ENCODE results near the gene MAGEA11.
"Not testable (repeated sequence)": the region's sequence is repeated elsewhere in the genome, so short reads cannot be mapped to it uniquely, and the experiment has no call there.

MAGEA11 gene

DNA sequence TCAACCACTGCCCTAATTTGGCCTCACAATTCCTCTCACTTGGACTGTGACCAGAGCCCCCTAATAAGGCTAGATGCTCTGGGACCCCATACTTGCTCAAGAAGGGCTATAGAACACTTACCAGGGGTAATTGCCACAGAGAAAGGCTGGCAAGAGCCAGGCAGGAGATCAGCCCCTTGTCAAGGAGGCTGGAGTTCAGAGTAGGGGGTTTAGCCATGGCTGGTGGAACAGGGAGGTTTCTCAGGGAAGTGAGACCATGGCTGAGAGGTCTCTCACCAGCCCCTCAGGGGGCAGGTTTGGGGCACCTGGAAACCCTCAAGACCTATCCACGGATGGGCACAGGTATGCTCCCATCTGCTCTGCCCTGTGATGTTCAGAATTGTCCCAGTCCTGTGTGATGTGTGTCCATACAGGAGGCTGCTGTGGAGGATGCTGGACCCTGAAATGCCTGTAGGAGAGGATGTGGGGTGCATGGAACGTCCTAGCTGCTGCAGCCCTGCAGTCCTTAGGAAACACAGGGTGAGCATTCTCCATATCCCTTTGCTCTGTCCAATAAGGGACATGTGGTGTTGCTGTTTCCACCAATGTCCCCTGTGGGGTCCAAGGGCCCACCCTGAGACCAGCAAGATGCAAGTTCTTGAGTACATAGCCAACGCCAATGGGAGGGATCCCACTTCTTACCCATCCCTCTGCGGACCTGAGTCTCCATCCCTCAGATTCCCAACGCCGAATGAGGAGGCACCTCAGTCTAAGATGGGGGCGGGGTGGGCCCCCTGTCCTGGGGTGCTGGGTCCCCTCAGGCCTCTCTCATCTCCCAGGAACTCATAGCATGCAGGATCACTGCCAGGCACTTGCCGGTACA lies 45.6 kb downstream of the MAGEA11 start:
- no peaks in the 10 kb centered on the region for H3K4me1 Mint-ChIP-seq (ENCODE audit: low read depth)
- no peaks in the 10 kb centered on the region for H3K36me3 Mint-ChIP-seq (ENCODE audit: low read depth)
- no peaks in the 10 kb centered on the region for H3K9me3 Mint-ChIP-seq
- no peak overlapping the region for H3K4me3 Mint-ChIP-seq
- no peaks in the 10 kb centered on the region for H3K27me3 Mint-ChIP-seq
- H3K27ac Mint-ChIP-seq = no peak overlapping the region

DNA sequence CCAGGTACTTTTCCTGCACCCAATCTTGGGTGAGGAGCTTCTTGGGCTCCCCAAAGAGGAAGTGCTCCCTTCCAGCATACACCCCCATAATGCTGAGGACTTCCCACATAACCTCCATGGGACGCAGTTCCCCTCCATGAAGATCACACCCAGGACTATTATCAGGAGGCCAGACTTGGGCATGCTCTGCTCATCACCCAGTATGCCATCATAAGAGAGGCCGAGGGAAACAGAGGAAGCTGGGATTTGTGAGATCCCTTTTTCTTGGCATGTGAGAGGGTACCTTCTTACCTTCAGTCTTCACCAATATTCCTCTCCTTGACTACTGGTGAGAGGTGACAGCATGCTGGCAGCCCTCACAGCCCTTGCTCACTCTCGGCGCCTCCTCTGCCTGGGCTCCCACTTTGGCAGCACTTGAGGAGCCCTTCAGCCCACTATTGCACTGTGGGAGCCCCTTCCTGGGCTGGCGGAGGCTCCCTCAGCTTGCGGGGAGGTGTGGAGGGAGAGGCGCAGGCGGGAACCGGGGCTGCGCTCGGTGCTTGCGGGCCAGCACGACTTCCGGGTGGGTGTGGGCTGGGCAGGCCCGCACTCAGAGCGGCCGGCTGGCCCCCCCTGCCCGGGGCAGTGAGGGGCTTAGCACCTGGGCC lies 46.3 kb downstream of the MAGEA11 start:
- H3K36me3 Mint-ChIP-seq (ENCODE audit: low read depth) = no peaks in the 10 kb centered on the region
- no peaks in the 10 kb centered on the region for H3K9me3 Mint-ChIP-seq
- no peaks in the 10 kb centered on the region for H3K27me3 Mint-ChIP-seq
- no peak overlapping the region for H3K4me3 Mint-ChIP-seq
- no peak overlapping the region for H3K27ac Mint-ChIP-seq
- no peaks in the 10 kb centered on the region for H3K4me1 Mint-ChIP-seq (ENCODE audit: low read depth)

DNA sequence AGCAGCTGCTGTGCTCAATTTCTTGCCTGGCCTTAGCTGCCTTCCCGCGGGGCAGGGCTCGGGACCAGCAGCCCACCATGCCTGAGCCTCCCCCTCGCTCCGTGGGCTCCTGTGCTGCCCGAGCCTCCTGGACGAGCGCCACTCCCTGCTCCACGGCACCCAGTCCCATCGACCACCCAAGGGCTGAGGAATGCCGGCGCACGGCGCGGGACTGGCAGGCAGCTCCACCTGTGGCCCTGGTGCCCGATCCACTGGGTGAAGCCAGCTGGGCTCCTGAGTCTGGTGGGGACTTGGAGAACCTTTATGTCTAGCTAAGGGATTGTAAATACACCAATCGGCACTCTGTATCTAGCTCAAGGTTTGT lies 46.8 kb downstream of the MAGEA11 start:
- not testable (repeated sequence) for H3K9me3 Mint-ChIP-seq; H3K27me3 Mint-ChIP-seq; H3K4me3 Mint-ChIP-seq; H3K36me3 Mint-ChIP-seq (ENCODE audit: low read depth); H3K27ac Mint-ChIP-seq; H3K4me1 Mint-ChIP-seq (ENCODE audit: low read depth)

DNA sequence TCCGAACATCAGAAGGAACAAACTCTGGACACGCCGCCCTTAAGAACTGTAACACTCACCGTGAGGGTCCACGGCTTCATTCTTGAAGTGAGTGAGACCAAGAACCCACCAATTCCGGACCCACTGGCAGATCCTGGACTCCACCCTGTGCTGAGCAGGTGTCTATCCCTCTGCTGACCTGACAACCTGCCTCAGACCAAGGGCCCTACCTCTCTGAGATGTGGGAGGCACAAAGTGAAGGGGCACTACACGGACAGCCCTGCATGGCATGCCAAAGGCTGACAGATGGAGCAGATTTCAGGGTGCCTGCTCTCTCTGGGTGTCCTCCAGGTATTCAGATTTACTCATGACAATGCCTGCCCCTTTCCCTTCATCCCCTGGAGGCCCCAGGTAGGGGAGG lies 48.0 kb downstream of the MAGEA11 start:
- Mint-ChIP-seq H3K27me3 (no peaks in the 10 kb centered on the region), H3K4me1 (ENCODE audit: low read depth) (no peaks in the 10 kb centered on the region), H3K9me3 (no peaks in the 10 kb centered on the region), H3K27ac (no peak overlapping the region), H3K4me3 (no peak overlapping the region), H3K36me3 (ENCODE audit: low read depth) (no peaks in the 10 kb centered on the region)

DNA sequence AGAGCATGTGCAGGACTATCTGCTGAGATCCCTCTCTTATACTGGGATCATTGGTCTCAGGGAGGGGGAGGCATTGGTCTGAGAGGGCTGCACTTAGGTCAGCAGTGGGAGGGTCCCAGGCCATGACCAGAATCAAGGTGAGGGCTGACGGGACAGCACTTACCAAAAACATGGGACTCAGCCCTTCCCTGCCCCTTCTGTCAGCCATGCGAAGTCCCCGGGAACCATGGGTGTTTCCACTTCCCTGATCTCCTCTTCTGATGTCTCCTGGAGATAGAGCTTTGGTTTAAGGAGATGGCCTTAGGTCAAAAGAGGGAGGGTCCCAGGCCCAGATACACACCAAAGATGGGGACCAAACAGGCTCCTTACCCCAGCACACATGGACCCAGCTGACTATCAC lies 49.1 kb downstream of the MAGEA11 start:
- Mint-ChIP-seq H3K4me3 (no peak overlapping the region), H3K27ac (no peak overlapping the region), H3K4me1 (ENCODE audit: low read depth) (no peaks in the 10 kb centered on the region), H3K27me3 (no peaks in the 10 kb centered on the region), H3K36me3 (ENCODE audit: low read depth) (no peaks in the 10 kb centered on the region), H3K9me3 (no peaks in the 10 kb centered on the region)

DNA sequence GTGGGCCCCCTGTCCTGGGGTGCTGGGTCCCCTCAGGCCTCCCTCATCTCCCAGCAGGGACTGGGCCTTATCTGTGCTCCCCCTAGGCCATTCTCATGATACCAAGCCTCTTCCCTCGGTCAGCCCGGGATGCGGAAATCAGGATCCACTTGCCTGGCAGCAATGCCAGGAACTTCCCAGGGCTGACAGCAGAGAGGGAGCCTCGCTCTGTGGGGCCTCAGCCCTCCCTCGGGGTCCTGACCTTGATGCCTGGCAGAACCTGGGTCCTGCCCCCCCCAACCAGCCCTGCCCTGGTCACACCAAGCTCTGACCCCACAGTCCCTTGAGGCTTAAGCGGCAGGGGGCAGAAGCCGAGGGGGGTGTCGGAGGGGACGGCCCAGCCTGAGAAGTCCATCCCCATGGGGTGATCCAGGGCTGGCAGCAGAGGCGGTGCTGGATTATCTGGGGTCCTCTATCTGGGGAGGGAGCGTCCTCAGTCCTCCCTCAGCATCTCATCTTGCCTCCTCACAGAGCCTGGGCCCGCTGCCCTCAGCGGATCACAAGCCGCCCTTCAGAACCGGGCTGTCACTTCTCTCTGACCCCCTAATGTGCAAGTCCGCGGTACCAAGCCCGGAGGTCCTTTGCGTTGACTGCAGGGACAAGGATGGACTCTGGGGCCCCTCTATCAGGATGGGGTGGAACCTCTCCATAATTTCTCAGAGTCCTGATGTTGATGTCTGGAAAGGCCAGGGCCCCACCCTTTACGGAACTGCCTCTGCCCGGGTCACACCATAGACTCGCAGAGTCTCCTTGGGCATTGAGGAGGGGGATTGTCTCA lies 50.2 kb downstream of the MAGEA11 start:
- not testable (repeated sequence) for H3K4me1 Mint-ChIP-seq (ENCODE audit: low read depth); H3K4me3 Mint-ChIP-seq; H3K27me3 Mint-ChIP-seq; H3K9me3 Mint-ChIP-seq; H3K36me3 Mint-ChIP-seq (ENCODE audit: low read depth); H3K27ac Mint-ChIP-seq

DNA sequence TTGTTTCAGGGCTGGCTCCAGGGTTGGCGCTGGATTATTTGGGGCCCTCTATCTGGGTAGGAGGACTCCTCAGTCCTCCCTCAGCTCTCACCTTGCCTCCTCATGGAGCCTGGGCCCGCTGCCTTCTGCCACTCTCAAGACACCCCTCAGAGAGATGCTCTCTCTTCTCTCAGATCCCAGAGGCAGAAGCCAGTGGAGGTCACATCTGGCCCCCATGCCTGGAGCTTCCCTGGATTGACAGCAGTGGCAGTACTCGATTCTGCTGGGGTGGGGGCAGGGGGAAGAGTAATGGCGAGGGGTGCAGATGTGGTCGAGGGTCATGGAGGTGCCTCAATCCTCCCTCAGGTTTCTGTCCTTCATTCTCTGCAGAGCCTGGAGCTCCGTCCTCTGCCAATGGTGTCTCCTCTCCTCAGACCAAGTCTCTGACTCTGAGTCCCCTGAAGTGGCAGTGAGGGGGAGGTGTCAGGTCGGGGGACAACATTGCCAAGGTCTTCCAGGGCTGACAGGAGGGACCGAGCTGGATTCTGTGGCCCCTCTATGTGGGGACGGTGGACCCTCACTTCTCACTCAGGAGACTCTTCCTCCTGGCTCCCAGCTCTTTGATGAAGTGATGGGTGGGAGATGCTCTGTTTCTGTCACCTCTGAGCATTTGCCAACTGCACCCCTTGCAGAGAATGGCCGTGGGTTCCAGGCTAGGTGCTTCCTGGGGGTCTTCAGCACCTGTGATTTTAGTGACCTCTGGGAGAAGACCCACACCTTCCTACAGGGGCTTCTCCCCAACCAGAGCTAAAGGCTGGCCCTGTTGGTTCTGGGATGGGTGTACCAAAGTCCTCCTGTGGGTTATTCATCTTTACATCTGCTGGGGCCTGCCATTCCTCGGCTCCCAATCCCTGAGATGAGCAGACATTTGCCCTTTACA lies 51.1 kb downstream of the MAGEA11 start:
- Mint-ChIP-seq H3K27ac (no peak overlapping the region), H3K9me3 (no peaks in the 10 kb centered on the region), H3K4me1 (ENCODE audit: low read depth) (no peaks in the 10 kb centered on the region), H3K27me3 (no peaks in the 10 kb centered on the region), H3K36me3 (ENCODE audit: low read depth) (no peaks in the 10 kb centered on the region), H3K4me3 (no peak overlapping the region)
